GM18505 (cell line): ENCODE results near the gene SEMA3C.
"Not testable (repeated sequence)": the region's sequence is repeated elsewhere in the genome, so short reads cannot be mapped to it uniquely, and the experiment has no call there.

Source experiments
- ATAC-seq: cut with Tn5 transposase; IDR thresholded peaks from one replicate; pipeline ENCODE4 v1.9.1; 2021; ENCODE audit not compliant: unreplicated experiment
- POLR2A ChIP-seq: IDR thresholded peaks from 4 replicates; pipeline ENCODE4 v1.6.1; 2011; ENCODE audit warnings: borderline replicate concordance; ENCODE audit not compliant: insufficient read depth, insufficient read length; ENCODE audit errors: extremely low read depth

The SEMA3C gene

GRCh38 chr7:80942261-80943041 lies 23.6 kb upstream of the SEMA3C start:
- no peak for TF ChIP-seq POLR2A
- no peak for ATAC-seq

GRCh38 chr7:80941208-80941758 lies 22.4 kb upstream of the SEMA3C start:
- ATAC-seq = no peak
- TF ChIP-seq POLR2A = no peak

GRCh38 chr7:80940539-80941207 lies 21.8 kb upstream of the SEMA3C start:
- no peak for ATAC-seq
- TF ChIP-seq POLR2A = no peak

GRCh38 chr7:80937336-80937735 lies 18.5 kb upstream of the SEMA3C start:
- TF ChIP-seq POLR2A = no peak
- ATAC-seq = no peak

- no peak for TF ChIP-seq POLR2A
- no peak for ATAC-seq
Measured at GRCh38 chr7:80935991-80936780, 17.3 kb upstream of the SEMA3C start.

GRCh38 chr7:80934321-80934720 lies 15.5 kb upstream of the SEMA3C start:
- no peak for ATAC-seq
- TF ChIP-seq POLR2A = no peak

- no peak for ATAC-seq
- TF ChIP-seq POLR2A = no peak
Measured at GRCh38 chr7:80932536-80932935, 13.7 kb upstream of the SEMA3C start.

GRCh38 chr7:80929619-80930018 lies 10.8 kb upstream of the SEMA3C start:
- ATAC-seq = no peak
- TF ChIP-seq POLR2A = no peak

- ATAC-seq = not testable (repeated sequence)
Measured at GRCh38 chr7:80926955-80927354, 8.1 kb upstream of the SEMA3C start.

GRCh38 chr7:80924090-80924489 lies 5.2 kb upstream of the SEMA3C start:
- no peak for ATAC-seq

GRCh38 chr7:80923211-80923612 lies 4.4 kb upstream of the SEMA3C start:
- TF ChIP-seq POLR2A = no peak
- ATAC-seq = no peak

More at GRCh38 chr7:80924090-80924489, 5.2 kb upstream of the SEMA3C start:
- TF ChIP-seq POLR2A = no peak

- ATAC-seq = no peak
- TF ChIP-seq POLR2A = no peak
Measured at GRCh38 chr7:80922253-80923049, 3.6 kb upstream of the SEMA3C start.

- TF ChIP-seq POLR2A = no peak
- no peak for ATAC-seq
Measured at GRCh38 chr7:80921130-80921529, 2.3 kb upstream of the SEMA3C start.
